Neural cell (in vitro differentiated cells): ENCODE data around the gene BNC2. TPM values are rescaled to one million over a fixed set of nuclear protein-coding genes. Genes with fewer than 3 reads are reported as not detected.

Source experiments
- H2AFZ ChIP-seq: fragments of 200-600, 300-800 bp; sonication (generic), shearing (Covaris generic); 2 replicates; pipeline ENCODE4 v1.6.0; 2014; ENCODE audit warnings: low read depth, mild to moderate bottlenecking, antibody characterized with exemption, low read length, moderate library complexity
- H3F3A ChIP-seq: fragments of 200-600 bp; shearing (Covaris generic); 2 replicates; pipeline ENCODE4 v1.6.1; 2016; ENCODE audit warnings: mild to moderate bottlenecking, moderate library complexity, mixed read lengths, antibody characterized with exemption, low read length; ENCODE audit not compliant: insufficient read depth, poor library complexity, severe bottlenecking
- H3K27ac ChIP-seq: fragments of 200-600, 300-800 bp; sonication (generic), shearing (Covaris generic); 2 replicates; pipeline ENCODE4 v1.5.1; 2014; ENCODE audit warnings: mild to moderate bottlenecking, low read length, moderate library complexity
- H3K27me3 ChIP-seq: fragments of 300-800, 200-600 bp; sonication (generic), shearing (Covaris generic); 2 replicates; pipeline ENCODE4 v1.6.0; 2014; ENCODE audit warnings: mild to moderate bottlenecking, low read depth, low read length, moderate library complexity; ENCODE audit not compliant: insufficient read depth
- H3K36me3 ChIP-seq: fragments of 300-800, 200-600 bp; sonication (generic), shearing (Covaris generic); 2 replicates; pipeline ENCODE4 v1.5.1; 2014; ENCODE audit warnings: mild to moderate bottlenecking, antibody characterized with exemption, low read length, moderate library complexity; ENCODE audit not compliant: insufficient read depth
- H3K4me2 ChIP-seq: fragments of 300-800, 200-600 bp; sonication (generic), shearing (Covaris generic); 2 replicates; pipeline ENCODE4 v1.6.0; 2014; ENCODE audit warnings: mild to moderate bottlenecking, low read length
- H3K4me3 ChIP-seq: fragments of 300-800, 200-600 bp; sonication (generic), shearing (Covaris generic); 2 replicates; pipeline ENCODE4 v1.5.1; 2014; ENCODE audit warnings: mild to moderate bottlenecking, low read length, moderate library complexity
- H3K79me2 ChIP-seq: fragments of 200-600 bp; shearing (Covaris generic); replicated peaks from 2 replicates; pipeline ENCODE4 v1.6.0; 2014; ENCODE audit warnings: mild to moderate bottlenecking, low read length, moderate library complexity; ENCODE audit not compliant: insufficient read depth
- H3K9ac ChIP-seq: fragments of 300-800, 200-600 bp; sonication (generic), shearing (Covaris generic); 2 replicates; pipeline ENCODE4 v1.6.1; 2016; ENCODE audit warnings: mild to moderate bottlenecking, low read length, mixed read lengths
- H3K9me2 ChIP-seq: fragments of 200-600 bp; shearing (Covaris generic); 2 replicates; pipeline ENCODE4 v1.6.1; 2016; ENCODE audit warnings: mild to moderate bottlenecking, low read length, mixed read lengths; ENCODE audit not compliant: insufficient read depth
- H3K9me3 ChIP-seq: fragments of 200-600, 300-800 bp; sonication (generic), shearing (Covaris generic); 2 replicates; pipeline ENCODE4 v1.6.1; 2016; ENCODE audit warnings: mild to moderate bottlenecking, mixed run types, low read length, moderate library complexity, mixed read lengths
- H4K20me1 ChIP-seq: fragments of 200-600 bp; shearing (Covaris generic); 2 replicates; pipeline ENCODE4 v1.6.1; 2016; ENCODE audit warnings: mild to moderate bottlenecking, mixed run types; ENCODE audit not compliant: insufficient read depth
- EP300 ChIP-seq: fragments of 450-650 bp; conservative IDR thresholded peaks from 2 replicates; pipeline ENCODE4 v1.6.1; 2014; ENCODE audit warnings: antibody characterized with exemption, mild to moderate bottlenecking, moderate library complexity; ENCODE audit not compliant: poor library complexity, severe bottlenecking
- EZH2 ChIP-seq: fragments of 200-600, 300-800 bp; shearing (Covaris generic), sonication (generic); IDR thresholded peaks from 2 replicates; pipeline ENCODE4 v1.6.1; 2014; ENCODE audit warnings: antibody characterized with exemption, low read length, borderline replicate concordance, mild to moderate bottlenecking; ENCODE audit not compliant: insufficient read depth, poor library complexity, severe bottlenecking
- MXI1 ChIP-seq: fragments of 450-650 bp; conservative IDR thresholded peaks from 2 replicates; pipeline ENCODE4 v1.6.1; 2014; ENCODE audit warnings: antibody characterized with exemption, mild to moderate bottlenecking; ENCODE audit not compliant: poor library complexity, severe bottlenecking
- POLR2AphosphoS5 ChIP-seq: IDR thresholded peaks from 2 replicates; pipeline ENCODE4 v1.6.1; 2012
- RAD21 ChIP-seq: fragments of 450-650 bp; conservative IDR thresholded peaks from 2 replicates; pipeline ENCODE4 v1.6.1; 2014; ENCODE audit warnings: antibody characterized with exemption, mild to moderate bottlenecking, moderate library complexity
- REST ChIP-seq: IDR thresholded peaks from 2 replicates; pipeline ENCODE4 v1.6.1; 2012; ENCODE audit warnings: borderline replicate concordance
- SMC3 ChIP-seq: fragments of 450-650 bp; conservative IDR thresholded peaks from 2 replicates; pipeline ENCODE4 v1.6.1; 2014; ENCODE audit warnings: antibody characterized with exemption, mild to moderate bottlenecking, moderate library complexity; ENCODE audit not compliant: poor library complexity
- TAF1 ChIP-seq: IDR thresholded peaks from 2 replicates; pipeline ENCODE4 v1.6.1; 2012; ENCODE audit warnings: low read depth
- polyA plus RNA-seq: library from polyadenylated mRNA; depleted of rRNA; stranded (reverse); fragments of >200 nt; gene quantifications from 2 replicates; pipeline ENCODE4 v1.2.3, GENCODE V29; 2014
- TF ChIP-seq, protein P1 (sequence below): fragments of 450-650 bp; IDR thresholded peaks from 2 replicates; pipeline ENCODE4 v1.5.1; 2014; ENCODE audit warnings: antibody characterized with exemption, mild to moderate bottlenecking, moderate library complexity; ENCODE audit not compliant: poor library complexity, severe bottlenecking

Gene BNC2
- polyA plus RNA-seq, 1 donor from 2014 or later, result 1.3 TPM

- no peaks in the 10 kb centered on the region for H4K20me1 ChIP-seq
- no peak overlapping the region for H3K4me2 ChIP-seq
- H3K9me3 ChIP-seq, result no peaks in the 10 kb centered on the region
- TF ChIP-seq RAD21 (no peak), SMC3 (no peak), POLR2AphosphoS5 (no peak), EP300 (no peak), EZH2 (no peak), MXI1 (no peak), TAF1 (no peak), REST (no peak)
- TF ChIP-seq, protein P1, sequence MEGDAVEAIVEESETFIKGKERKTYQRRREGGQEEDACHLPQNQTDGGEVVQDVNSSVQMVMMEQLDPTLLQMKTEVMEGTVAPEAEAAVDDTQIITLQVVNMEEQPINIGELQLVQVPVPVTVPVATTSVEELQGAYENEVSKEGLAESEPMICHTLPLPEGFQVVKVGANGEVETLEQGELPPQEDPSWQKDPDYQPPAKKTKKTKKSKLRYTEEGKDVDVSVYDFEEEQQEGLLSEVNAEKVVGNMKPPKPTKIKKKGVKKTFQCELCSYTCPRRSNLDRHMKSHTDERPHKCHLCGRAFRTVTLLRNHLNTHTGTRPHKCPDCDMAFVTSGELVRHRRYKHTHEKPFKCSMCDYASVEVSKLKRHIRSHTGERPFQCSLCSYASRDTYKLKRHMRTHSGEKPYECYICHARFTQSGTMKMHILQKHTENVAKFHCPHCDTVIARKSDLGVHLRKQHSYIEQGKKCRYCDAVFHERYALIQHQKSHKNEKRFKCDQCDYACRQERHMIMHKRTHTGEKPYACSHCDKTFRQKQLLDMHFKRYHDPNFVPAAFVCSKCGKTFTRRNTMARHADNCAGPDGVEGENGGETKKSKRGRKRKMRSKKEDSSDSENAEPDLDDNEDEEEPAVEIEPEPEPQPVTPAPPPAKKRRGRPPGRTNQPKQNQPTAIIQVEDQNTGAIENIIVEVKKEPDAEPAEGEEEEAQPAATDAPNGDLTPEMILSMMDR, result no peak
- no peak overlapping the region for H2AFZ ChIP-seq
- H3K79me2 ChIP-seq, result no peaks in the 10 kb centered on the region
- H3K4me3 ChIP-seq, result no peak overlapping the region
- no peaks in the 10 kb centered on the region for H3K27me3 ChIP-seq
- no peak overlapping the region for H3K9ac ChIP-seq
- H3F3A ChIP-seq, result no peaks in the 10 kb centered on the region
- no peak overlapping the region for H3K27ac ChIP-seq
- H3K9me2 ChIP-seq, result no peaks in the 10 kb centered on the region
- H3K36me3 ChIP-seq, result no peaks in the 10 kb centered on the region
Observed at GRCh38 chr9:16516891-16517290, 353.6 kb downstream of the BNC2 start.

DNA sequence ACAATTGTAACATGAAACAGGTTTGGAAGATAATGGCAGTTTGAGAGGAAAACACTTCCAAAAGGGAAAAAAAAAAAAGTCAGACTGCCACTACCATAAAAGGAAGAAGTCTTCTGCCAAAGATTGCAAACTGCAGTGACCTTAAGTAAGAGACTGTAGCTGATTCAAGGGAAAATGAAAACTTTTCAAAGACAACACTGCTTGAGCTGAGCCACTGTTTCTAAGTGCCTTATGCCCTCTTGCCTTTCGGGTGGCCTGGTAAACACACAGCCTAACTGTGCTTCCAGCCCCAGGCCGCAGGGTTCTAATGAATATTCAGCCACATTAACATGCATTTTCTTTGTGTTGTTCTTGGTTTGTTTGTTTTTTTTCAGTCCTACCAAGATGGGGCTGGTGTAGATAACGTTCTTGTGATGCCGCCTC lies 354.6 kb downstream of the BNC2 start:
- Histone ChIP-seq H2AFZ (no peak overlapping the region), H3K27me3 (no peaks in the 10 kb centered on the region), H3K79me2 (no peaks in the 10 kb centered on the region), H3K9ac (no peak overlapping the region), H3F3A (no peaks in the 10 kb centered on the region), H3K4me3 (no peak overlapping the region), H3K27ac (no peak overlapping the region), H4K20me1 (no peaks in the 10 kb centered on the region), H3K36me3 (no peaks in the 10 kb centered on the region), H3K4me2 (no peak overlapping the region), H3K9me2 (no peaks in the 10 kb centered on the region), H3K9me3 (no peaks in the 10 kb centered on the region)
- TF ChIP-seq REST (no peak), MXI1 (no peak), RAD21 (no peak), TAF1 (no peak), EP300 (no peak)
